Measurements from ENCODE around the gene ENO4. TPM values are rescaled to one million over a fixed set of nuclear protein-coding genes. Genes with fewer than 3 reads are reported as not detected.

ENO4 gene
- total and polyA plus RNA-seq, 2 experiments from 2014 or later, result 0.24 to 0.44 TPM

GRCh38 chr10:116836083-116836482, 13.2 kb upstream of the ENO4 start:
- Mint-ChIP-seq H3K4me1 (peaks cover 72% of the 10 kb centered on the region), H3K9me3 (no peaks in the 10 kb centered on the region), H3K36me3 (ENCODE audit: low read depth) (no peaks in the 10 kb centered on the region), H3K27ac (peak overlapping the region; percentile 79), H3K4me3 (peak overlapping the region; percentile 38), H3K27me3 (ENCODE audit: insufficient read depth, low read depth, poor library complexity) (peaks cover 8% of the 10 kb centered on the region)
- Histone ChIP-seq H2AFZ (no peak overlapping the region), H3K4me2 (peak overlapping the region; percentile 66), H3K27ac (ENCODE audit: low read depth) (peak overlapping the region; percentile 40; the same call in 1 of the 2 replicates), H3K4me3 (peak overlapping the region; percentile 21; the same call in 1 of the 2 replicates), H3F3A (replicated peaks; ENCODE audit: low read depth) (no peaks in the 10 kb centered on the region; the same call in 1 of the 2 replicates), H3K27me3 (ENCODE audit: insufficient read depth) (no peaks in the 10 kb centered on the region), H3K36me3 (ENCODE audit: insufficient read depth) (no peaks in the 10 kb centered on the region), H3K9me2 (ENCODE audit: insufficient read depth) (no peaks in the 10 kb centered on the region), H4K20me1 (replicated peaks; ENCODE audit: insufficient read depth) (no peaks in the 10 kb centered on the region), H3K4me1 (ENCODE audit: insufficient read depth) (peaks cover 63% of the 10 kb centered on the region), H3K79me2 (replicated peaks; ENCODE audit: insufficient read depth) (no peaks in the 10 kb centered on the region)
- peak; percentile 86 for DNase-seq (ENCODE audit: low spot score)
- 0 out of 2 replicates have a peak, but pooled peaks have one; percentile 29 for TF ChIP-seq CREB1 (CRISPR knock-in tag; IDR thresholded peaks at IDR 0.05; ENCODE audit: low read depth)
- TF ChIP-seq ETS1 (IDR thresholded peaks at IDR 0.05), result no peak
- peak; percentile 88; the same call in 1 of the 2 replicates for TF ChIP-seq ZNF462 (CRISPR knock-in tag; IDR thresholded peaks at IDR 0.05)
- peak; percentile 91 for ATAC-seq

GRCh38 chr10:116836902-116837523, 12.3 kb upstream of the ENO4 start:
- Histone ChIP-seq H4K20me1 (replicated peaks; ENCODE audit: insufficient read depth) (no peaks in the 10 kb centered on the region), H3K79me2 (replicated peaks; ENCODE audit: insufficient read depth) (no peaks in the 10 kb centered on the region), H3K4me2 (no peak overlapping the region), H3K27me3 (ENCODE audit: insufficient read depth) (no peaks in the 10 kb centered on the region), H3K4me1 (ENCODE audit: insufficient read depth) (peaks cover 63% of the 10 kb centered on the region), H3K27ac (ENCODE audit: low read depth) (no peak overlapping the region), H3K36me3 (ENCODE audit: insufficient read depth) (no peaks in the 10 kb centered on the region), H2AFZ (no peak overlapping the region), H3F3A (replicated peaks; ENCODE audit: low read depth) (no peaks in the 10 kb centered on the region; the same call in 1 of the 2 replicates), H3K4me3 (no peak overlapping the region), H3K9me2 (ENCODE audit: insufficient read depth) (no peaks in the 10 kb centered on the region)
- H3K4me3 Mint-ChIP-seq, result peak overlapping the region; percentile 16; the same call in 1 of the 3 replicates
- H3K36me3 Mint-ChIP-seq (ENCODE audit: low read depth), result no peaks in the 10 kb centered on the region
- TF ChIP-seq CTCF (conservative IDR thresholded peaks at IDR 0.05; ENCODE audit: low read depth in 2 of 2) (peak in 1 of 2 experiments; percentile 62; a peak in 2 of 4 replicates), ZNF331 (CRISPR knock-in tag; IDR thresholded peaks at IDR 0.05; ENCODE audit: low read depth) (no peak)
- DNase-seq (ENCODE audit: low spot score), result no peak
- H3K4me1 Mint-ChIP-seq, result peaks cover 73% of the 10 kb centered on the region
- peaks cover 8% of the 10 kb centered on the region for H3K27me3 Mint-ChIP-seq (ENCODE audit: insufficient read depth, low read depth, poor library complexity)
- peak overlapping the region; percentile 79 for H3K27ac Mint-ChIP-seq
- no peaks in the 10 kb centered on the region for H3K9me3 Mint-ChIP-seq
- no peak for ATAC-seq
